GM12872 (cell line): Measurements from ENCODE around the gene HAAO.

Experiments
- TF ChIP-seq, protein P1 (sequence below): IDR thresholded peaks from 3 replicates; pipeline ENCODE4 v1.5.1; 2011; ENCODE audit warnings: low read depth, mild to moderate bottlenecking, low read length, moderate library complexity; ENCODE audit not compliant: insufficient read depth

Gene HAAO

DNA sequence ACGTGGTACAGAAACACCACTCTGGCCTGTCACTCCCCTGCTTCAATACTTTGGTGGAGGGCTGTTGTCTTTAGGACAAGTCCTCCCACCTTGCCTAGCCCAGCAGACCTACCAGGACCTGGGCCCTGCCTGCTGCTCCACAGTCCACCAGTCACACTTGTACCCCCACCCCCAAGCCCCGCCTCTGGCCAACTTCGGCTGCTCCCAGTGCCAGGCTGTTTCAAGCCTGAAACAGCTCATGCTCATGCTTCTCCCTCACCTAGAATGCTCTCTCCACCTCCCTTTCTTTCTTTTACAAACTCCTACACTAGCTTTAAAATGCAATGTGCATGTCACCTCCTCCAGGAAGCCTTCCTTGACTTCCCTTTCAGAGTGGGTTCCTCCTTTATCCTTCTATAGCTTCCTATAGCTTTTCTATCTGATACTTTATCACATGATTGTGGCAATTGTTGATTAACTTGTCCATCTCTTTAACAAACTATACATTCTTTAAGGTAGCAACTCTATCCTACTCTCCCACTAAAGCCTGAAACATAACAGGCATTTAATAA, 23.6 kb downstream of the HAAO start:
- TF ChIP-seq, protein P1, sequence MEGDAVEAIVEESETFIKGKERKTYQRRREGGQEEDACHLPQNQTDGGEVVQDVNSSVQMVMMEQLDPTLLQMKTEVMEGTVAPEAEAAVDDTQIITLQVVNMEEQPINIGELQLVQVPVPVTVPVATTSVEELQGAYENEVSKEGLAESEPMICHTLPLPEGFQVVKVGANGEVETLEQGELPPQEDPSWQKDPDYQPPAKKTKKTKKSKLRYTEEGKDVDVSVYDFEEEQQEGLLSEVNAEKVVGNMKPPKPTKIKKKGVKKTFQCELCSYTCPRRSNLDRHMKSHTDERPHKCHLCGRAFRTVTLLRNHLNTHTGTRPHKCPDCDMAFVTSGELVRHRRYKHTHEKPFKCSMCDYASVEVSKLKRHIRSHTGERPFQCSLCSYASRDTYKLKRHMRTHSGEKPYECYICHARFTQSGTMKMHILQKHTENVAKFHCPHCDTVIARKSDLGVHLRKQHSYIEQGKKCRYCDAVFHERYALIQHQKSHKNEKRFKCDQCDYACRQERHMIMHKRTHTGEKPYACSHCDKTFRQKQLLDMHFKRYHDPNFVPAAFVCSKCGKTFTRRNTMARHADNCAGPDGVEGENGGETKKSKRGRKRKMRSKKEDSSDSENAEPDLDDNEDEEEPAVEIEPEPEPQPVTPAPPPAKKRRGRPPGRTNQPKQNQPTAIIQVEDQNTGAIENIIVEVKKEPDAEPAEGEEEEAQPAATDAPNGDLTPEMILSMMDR = no peak

DNA sequence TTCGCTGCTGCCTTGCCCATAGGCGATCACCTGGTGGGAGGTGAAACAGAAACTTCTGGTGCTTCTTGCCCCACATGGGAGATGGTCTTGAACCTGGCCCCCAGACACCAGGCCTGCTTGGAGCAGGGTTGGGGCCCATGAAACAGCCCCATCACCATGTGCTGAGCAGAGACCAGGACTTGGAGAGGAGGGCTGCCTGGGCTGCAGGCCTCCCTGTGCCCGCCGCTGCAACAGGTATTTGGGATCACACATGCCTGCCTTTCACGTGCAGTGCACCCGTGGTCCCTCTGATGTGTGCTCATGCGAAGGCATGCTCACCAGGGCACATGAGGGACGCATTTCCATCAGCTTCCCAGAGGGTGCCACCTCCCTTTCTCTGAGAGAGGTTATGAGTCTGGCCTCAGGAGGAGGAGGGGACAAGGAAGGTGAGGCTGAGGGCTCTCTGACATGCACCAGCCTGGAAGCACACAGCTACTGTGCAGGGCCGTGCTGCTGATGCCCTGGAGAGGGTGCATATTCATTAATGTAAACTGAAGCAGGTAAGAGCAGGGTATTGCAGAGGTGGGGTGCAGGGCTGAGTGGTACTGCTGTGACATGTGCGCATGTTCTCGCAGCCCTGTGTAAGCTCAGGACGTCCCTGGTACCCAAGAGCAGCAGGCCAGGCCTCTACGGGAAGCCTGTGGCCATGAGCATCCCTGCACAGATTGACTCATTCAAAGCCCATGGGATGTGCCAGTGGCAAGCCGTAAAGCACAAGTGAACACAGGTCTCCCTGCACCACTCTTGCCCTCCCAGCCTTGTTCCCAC, 24.3 kb downstream of the HAAO start:
- TF ChIP-seq, protein P1 = no peak

DNA sequence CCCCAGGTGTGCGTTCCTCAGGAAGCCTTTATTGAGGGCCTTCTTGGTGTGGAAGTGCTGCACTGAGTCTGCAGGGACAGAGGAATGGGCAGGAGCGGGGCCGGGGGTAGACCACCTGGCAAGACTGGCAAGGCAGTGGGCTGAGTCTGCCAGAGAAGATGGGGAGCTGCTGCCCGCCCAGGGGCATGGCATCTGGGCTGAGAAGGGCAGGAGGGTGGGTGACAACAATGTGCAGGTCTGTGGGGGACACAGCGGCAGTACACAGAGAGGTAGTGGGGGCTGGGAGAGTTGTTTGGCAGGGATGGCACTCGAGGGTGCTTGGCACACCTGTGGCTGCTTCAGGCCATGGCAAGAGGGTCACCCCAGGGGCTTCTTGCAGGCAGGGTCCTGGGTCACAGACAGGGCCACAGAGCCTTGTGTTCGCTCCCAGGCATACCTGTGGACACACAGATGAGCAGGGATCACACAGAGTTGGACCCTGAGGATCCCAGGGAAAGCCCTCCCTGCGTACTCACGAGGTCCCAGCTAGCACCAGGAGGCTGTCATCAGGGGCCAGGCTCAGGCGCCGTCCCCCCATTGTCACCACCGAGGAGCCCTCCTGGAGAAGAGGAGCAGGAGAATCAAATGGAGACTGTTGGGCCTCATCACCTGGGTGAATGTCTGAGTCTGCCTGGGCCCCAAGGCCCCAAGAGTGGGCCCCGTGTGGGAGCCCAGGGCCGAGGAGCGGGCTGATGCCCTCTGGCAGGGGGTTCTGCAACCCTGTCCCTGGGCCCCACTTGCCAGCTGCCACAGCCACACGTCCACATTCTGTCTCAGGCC, 25.1 kb downstream of the HAAO start:
- TF ChIP-seq, protein P1 = no peak

DNA sequence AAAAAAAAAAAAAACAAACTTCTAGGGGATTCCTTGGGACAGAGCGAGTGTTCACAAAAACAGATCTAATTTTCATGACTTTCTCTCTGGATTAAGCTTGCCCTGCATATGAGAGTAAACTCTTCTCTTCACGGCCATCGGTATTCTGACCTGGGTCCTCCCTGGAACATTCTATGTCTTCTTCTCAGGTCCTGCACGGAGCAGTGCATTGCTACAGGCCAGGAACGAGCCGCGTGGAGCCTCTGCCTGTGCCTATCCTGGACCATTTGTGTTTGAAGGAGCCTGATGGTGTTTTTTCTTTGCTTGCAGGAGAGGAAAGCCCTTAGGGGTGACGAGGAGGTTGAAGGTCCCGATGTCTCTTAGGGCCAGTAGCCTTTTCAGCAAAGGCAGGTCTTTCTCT, 26.7 kb downstream of the HAAO start:
- TF ChIP-seq, protein P1 = no peak

DNA sequence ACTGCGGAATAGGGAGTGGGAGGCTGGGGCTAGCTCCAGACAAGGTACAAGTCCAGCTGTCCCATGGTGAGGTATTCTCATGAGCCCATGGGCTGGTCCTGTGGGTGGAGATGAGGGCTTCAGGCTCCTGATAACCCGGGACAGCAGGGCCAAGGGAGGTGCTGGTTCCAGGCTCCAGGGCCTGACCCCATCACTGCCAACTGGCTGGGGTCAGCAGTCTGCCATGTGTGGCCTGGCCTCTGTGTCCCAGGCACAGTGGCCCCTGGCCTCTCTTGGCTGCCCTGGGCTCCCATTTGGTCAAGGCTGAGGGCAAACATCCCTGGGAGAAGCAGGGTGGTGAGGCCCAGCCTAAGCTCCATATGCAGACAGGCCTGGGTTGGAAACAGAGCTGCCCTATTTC, 27.5 kb downstream of the HAAO start:
- TF ChIP-seq, protein P1 = no peak

DNA sequence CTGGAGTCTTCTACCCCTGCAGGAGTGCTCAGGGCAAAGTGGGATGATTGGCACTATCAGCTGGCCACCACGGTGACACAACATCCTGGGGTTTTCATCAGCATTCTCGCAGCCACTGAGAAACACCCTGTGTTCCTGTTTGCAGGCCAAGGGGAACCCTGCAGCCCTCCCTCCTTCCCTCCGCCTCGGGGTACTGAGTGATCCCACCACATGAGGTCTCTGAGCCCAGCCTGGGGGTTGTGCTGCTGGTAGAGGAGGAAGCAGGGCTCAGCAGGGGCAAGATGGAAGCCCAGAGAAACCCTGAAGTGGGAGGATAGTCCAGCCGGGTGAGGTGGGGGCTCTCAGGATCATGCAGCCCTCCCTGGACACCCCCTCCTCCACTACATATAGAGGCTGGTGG, 28.3 kb downstream of the HAAO start, which contains the start of gene OXER1:
Gene OXER1 (minus strand): TSS at position 40 of the 400 bp plus-strand sequence. CDS start 73 bp downstream, outside the sequence.
- TF ChIP-seq, protein P1 = no peak
